Activated T-cell treated with anti-CD3 and anti-CD28 coated beads for 48 hours (primary cell): ENCODE data around the gene DYNLRB1.
A peak's percentile ranks its signal among the peaks of the same experiment; 100 is the strongest.
"Not testable (repeated sequence)": the region's sequence is repeated elsewhere in the genome, so short reads cannot be mapped to it uniquely, and the experiment has no call there.

Experiments
- DNase-seq: peaks from one replicate; pipeline ENCODE4 v3.0.0-alpha.2; 2020; ENCODE audit warnings: low read depth

The DYNLRB1 gene

GRCh38 chr20:34516247-34517113 is at the start of gene DYNLRB1:
Gene DYNLRB1, plus strand, starts transcription at chr20:34516422. Its CDS starts 37 bp downstream, at chr20:34516459.
- peak; percentile 88 for DNase-seq

GRCh38 chr20:34468951-34469350 is 47.3 kb upstream of the DYNLRB1 start:
- no peak for DNase-seq

GRCh38 chr20:34472246-34472925 is 43.8 kb upstream of the DYNLRB1 start:
- DNase-seq = no peak

- DNase-seq = peak; percentile 11
Measured at GRCh38 chr20:34473262-34473883, 42.8 kb upstream of the DYNLRB1 start.

- peak; percentile 19 for DNase-seq
Measured at GRCh38 chr20:34475979-34476736, 40.1 kb upstream of the DYNLRB1 start.

- DNase-seq = no peak
Measured at GRCh38 chr20:34479627-34480026, 36.6 kb upstream of the DYNLRB1 start.

GRCh38 chr20:34482154-34482553 is 34.1 kb upstream of the DYNLRB1 start:
- DNase-seq = not testable (repeated sequence)

GRCh38 chr20:34483585-34484220 is 32.5 kb upstream of the DYNLRB1 start:
- DNase-seq = not testable (repeated sequence)

GRCh38 chr20:34485068-34485634 is 31.1 kb upstream of the DYNLRB1 start:
- no peak for DNase-seq

GRCh38 chr20:34491226-34491931 is 24.8 kb upstream of the DYNLRB1 start:
- no peak for DNase-seq

GRCh38 chr20:34491932-34492509 is 24.2 kb upstream of the DYNLRB1 start:
- no peak for DNase-seq

- no peak for DNase-seq
Measured at GRCh38 chr20:34493646-34494045, 22.6 kb upstream of the DYNLRB1 start.

GRCh38 chr20:34495307-34495706 is 20.9 kb upstream of the DYNLRB1 start:
- DNase-seq = no peak

GRCh38 chr20:34495916-34496315 is 20.3 kb upstream of the DYNLRB1 start:
- DNase-seq = no peak

GRCh38 chr20:34497596-34497995 is 18.6 kb upstream of the DYNLRB1 start:
- DNase-seq = not testable (repeated sequence)

GRCh38 chr20:34500823-34501222 is 15.4 kb upstream of the DYNLRB1 start:
- no peak for DNase-seq

- DNase-seq = no peak
Measured at GRCh38 chr20:34506480-34506879, 9.7 kb upstream of the DYNLRB1 start.

- no peak for DNase-seq
Measured at GRCh38 chr20:34507702-34508413, 8.4 kb upstream of the DYNLRB1 start.

GRCh38 chr20:34510575-34510974 is 5.6 kb upstream of the DYNLRB1 start:
- no peak for DNase-seq

- no peak for DNase-seq
Measured at GRCh38 chr20:34511891-34512265, 4.3 kb upstream of the DYNLRB1 start.
